ENCODE results near the gene LTBP1.
A peak's percentile ranks its signal among the peaks of the same experiment; 100 is the strongest.

LTBP1 gene

DNA sequence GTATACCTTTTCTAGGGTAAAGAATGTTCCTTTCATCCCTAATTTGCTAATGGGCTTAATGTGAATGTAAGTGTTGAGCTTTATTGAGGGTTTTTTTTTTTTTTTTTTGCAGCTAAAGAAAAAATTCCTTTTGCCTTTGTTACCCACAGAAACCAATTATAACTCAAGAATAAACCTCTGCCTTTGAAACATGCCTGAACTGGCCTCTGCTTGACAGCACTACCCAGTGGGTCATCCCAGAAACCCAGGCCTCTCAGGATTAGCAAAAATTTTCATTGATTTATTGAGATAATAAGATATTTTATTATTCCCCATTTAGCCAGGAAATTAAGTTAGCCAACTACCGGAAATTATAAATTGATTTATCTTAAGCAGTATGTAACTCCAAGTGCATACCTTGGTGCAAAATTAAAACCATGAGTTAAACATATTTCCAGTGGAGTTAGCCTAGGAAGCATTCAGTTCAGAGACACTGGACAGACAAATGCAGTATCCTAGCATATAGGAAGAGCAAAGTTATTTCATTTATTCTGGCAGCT, 462.7 kb downstream of the LTBP1 start:
- Histone ChIP-seq H3K79me1 (ENCODE audit: low read length) (no peaks in the 10 kb centered on the region), H3K4me1 (ENCODE audit: control insufficient read depth, low read depth, low read length) (no peaks in the 10 kb centered on the region), H3K23ac (ENCODE audit: low read length) (no peak overlapping the region), H2BK5ac (ENCODE audit: low read length) (no peak overlapping the region), H2BK120ac (ENCODE audit: low read depth, low read length) (no peak overlapping the region), H3K4me3 (ENCODE audit: low read length) (no peak overlapping the region), H3K27me3 (ENCODE audit: insufficient read depth, low read length, poor library complexity) (no peaks in the 10 kb centered on the region), H2BK15ac (replicated peaks; ENCODE audit: low read depth) (no peak overlapping the region), H2AK5ac (ENCODE audit: low read length) (no peak overlapping the region), H3K79me2 (ENCODE audit: control insufficient read depth, insufficient read depth, low read length) (no peaks in the 10 kb centered on the region), H3K18ac (ENCODE audit: low read length) (no peak overlapping the region), H3K4ac (ENCODE audit: low read depth, low read length) (no peak overlapping the region), H3K4me2 (ENCODE audit: low read length) (no peak overlapping the region), H4K8ac (ENCODE audit: low read depth, low read length) (no peak overlapping the region), H3K27ac (ENCODE audit: low read depth, low read length) (no peak overlapping the region), H4K5ac (ENCODE audit: low read length) (no peak overlapping the region), H3K36me3 (ENCODE audit: control insufficient read depth, insufficient read depth, low read length) (no peaks in the 10 kb centered on the region), H3K56ac (ENCODE audit: low read length) (no peak overlapping the region), H3K9ac (ENCODE audit: low read length) (no peak overlapping the region)
- no CpG with 5 or more reads among the region's 1 CpG for WGBS (ENCODE audit: extremely low coverage, insufficient coverage, low lambda C conversion rate)
- DNase-seq = no peak

GRCh38 chr2:33411765-33412164, 465.0 kb downstream of the LTBP1 start:
- Histone ChIP-seq H4K5ac (ENCODE audit: low read length) (no peak overlapping the region), H3K4me3 (ENCODE audit: low read length) (no peak overlapping the region), H4K8ac (ENCODE audit: low read depth, low read length) (no peak overlapping the region), H3K79me2 (ENCODE audit: control insufficient read depth, insufficient read depth, low read length) (no peaks in the 10 kb centered on the region), H3K4me2 (ENCODE audit: low read length) (no peak overlapping the region), H2BK15ac (replicated peaks; ENCODE audit: low read depth) (no peak overlapping the region), H3K56ac (ENCODE audit: low read length) (no peak overlapping the region), H3K4ac (ENCODE audit: low read depth, low read length) (no peak overlapping the region), H3K27ac (ENCODE audit: low read depth, low read length) (no peak overlapping the region), H3K23ac (ENCODE audit: low read length) (no peak overlapping the region), H3K4me1 (ENCODE audit: control insufficient read depth, low read depth, low read length) (no peaks in the 10 kb centered on the region), H3K18ac (ENCODE audit: low read length) (no peak overlapping the region), H2BK120ac (ENCODE audit: low read depth, low read length) (no peak overlapping the region), H3K79me1 (ENCODE audit: low read length) (no peaks in the 10 kb centered on the region), H2BK5ac (ENCODE audit: low read length) (no peak overlapping the region), H3K27me3 (ENCODE audit: insufficient read depth, low read length, poor library complexity) (no peaks in the 10 kb centered on the region), H3K9ac (ENCODE audit: low read length) (no peak overlapping the region), H2AK5ac (ENCODE audit: low read length) (no peak overlapping the region), H3K36me3 (ENCODE audit: control insufficient read depth, insufficient read depth, low read length) (no peaks in the 10 kb centered on the region)
- DNase-seq = no peak
- WGBS (ENCODE audit: extremely low coverage, insufficient coverage, low lambda C conversion rate) = no CpG with 5 or more reads among the region's 3 CpGs

DNA sequence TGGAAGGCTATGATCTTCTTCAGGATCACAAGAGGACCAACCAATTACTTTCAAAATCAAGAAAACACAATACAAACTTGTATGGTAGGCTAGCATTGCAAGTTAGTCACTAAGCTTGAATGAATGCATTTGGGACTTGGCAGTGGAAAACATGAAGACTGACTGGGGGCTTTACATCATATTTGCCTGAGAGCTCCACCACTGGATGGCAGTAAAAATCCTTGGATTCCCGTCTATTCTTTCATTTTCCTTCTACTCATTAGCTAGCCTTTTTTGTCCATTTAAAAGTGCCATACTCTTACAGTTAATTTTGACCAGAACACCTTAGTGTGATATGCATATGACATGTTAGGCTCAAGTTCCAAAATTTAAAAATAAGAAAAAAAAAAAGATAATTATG, 466.2 kb downstream of the LTBP1 start:
- DNase-seq = peak; percentile 53
- no peaks in the 10 kb centered on the region for H3K79me2 ChIP-seq (ENCODE audit: control insufficient read depth, insufficient read depth, low read length)

GRCh38 chr2:33419581-33420200, 472.9 kb downstream of the LTBP1 start:
- H3K23ac ChIP-seq (ENCODE audit: low read length) = no peak overlapping the region
- H4K8ac ChIP-seq (ENCODE audit: low read depth, low read length) = no peak overlapping the region
- no peak overlapping the region for H3K9ac ChIP-seq (ENCODE audit: low read length)
- no peak overlapping the region for H3K4me3 ChIP-seq (ENCODE audit: low read length)
- no CpG with 5 or more reads among the region's 5 CpGs for WGBS (ENCODE audit: extremely low coverage, insufficient coverage, low lambda C conversion rate)
- H3K36me3 ChIP-seq (ENCODE audit: control insufficient read depth, insufficient read depth, low read length) = no peaks in the 10 kb centered on the region
- peaks cover 3% of the 10 kb centered on the region for H3K4me1 ChIP-seq (ENCODE audit: control insufficient read depth, low read depth, low read length)
- no peak overlapping the region for H3K4ac ChIP-seq (ENCODE audit: low read depth, low read length)
- H3K79me1 ChIP-seq (ENCODE audit: low read length) = no peaks in the 10 kb centered on the region
- H3K18ac ChIP-seq (ENCODE audit: low read length) = no peak overlapping the region
- H3K79me2 ChIP-seq (ENCODE audit: control insufficient read depth, insufficient read depth, low read length) = no peaks in the 10 kb centered on the region
- no peaks in the 10 kb centered on the region for H3K27me3 ChIP-seq (ENCODE audit: insufficient read depth, low read length, poor library complexity)
- no peak overlapping the region for H2AK5ac ChIP-seq (ENCODE audit: low read length)
- H4K5ac ChIP-seq (ENCODE audit: low read length) = no peak overlapping the region
- no peak overlapping the region for H2BK120ac ChIP-seq (ENCODE audit: low read depth, low read length)
- no peak overlapping the region for H2BK5ac ChIP-seq (ENCODE audit: low read length)
- H2BK15ac ChIP-seq (replicated peaks; ENCODE audit: low read depth) = no peak overlapping the region
- H3K56ac ChIP-seq (ENCODE audit: low read length) = no peak overlapping the region
- DNase-seq = peak; percentile 70
- H3K27ac ChIP-seq (ENCODE audit: low read depth, low read length) = no peak overlapping the region
- H3K4me2 ChIP-seq (ENCODE audit: low read length) = no peak overlapping the region

More for the DNA sequence above, 466.2 kb downstream of the LTBP1 start:
- no peak overlapping the region for H3K27ac ChIP-seq (ENCODE audit: low read depth, low read length)
- H3K4me3 ChIP-seq (ENCODE audit: low read length) = no peak overlapping the region
- H3K4me1 ChIP-seq (ENCODE audit: control insufficient read depth, low read depth, low read length) = no peaks in the 10 kb centered on the region
- no peak overlapping the region for H4K8ac ChIP-seq (ENCODE audit: low read depth, low read length)
- H3K56ac ChIP-seq (ENCODE audit: low read length) = no peak overlapping the region
- H3K4ac ChIP-seq (ENCODE audit: low read depth, low read length) = no peak overlapping the region
- H2BK120ac ChIP-seq (ENCODE audit: low read depth, low read length) = no peak overlapping the region
- no peaks in the 10 kb centered on the region for H3K27me3 ChIP-seq (ENCODE audit: insufficient read depth, low read length, poor library complexity)
- no peak overlapping the region for H3K4me2 ChIP-seq (ENCODE audit: low read length)
- no peak overlapping the region for H2BK5ac ChIP-seq (ENCODE audit: low read length)
- H3K23ac ChIP-seq (ENCODE audit: low read length) = no peak overlapping the region
- no peaks in the 10 kb centered on the region for H3K79me1 ChIP-seq (ENCODE audit: low read length)
- no peak overlapping the region for H3K18ac ChIP-seq (ENCODE audit: low read length)
- H3K9ac ChIP-seq (ENCODE audit: low read length) = no peak overlapping the region
- no peak overlapping the region for H4K5ac ChIP-seq (ENCODE audit: low read length)
- no CpG with 5 or more reads among the region's 1 CpG for WGBS (ENCODE audit: extremely low coverage, insufficient coverage, low lambda C conversion rate)
- H3K36me3 ChIP-seq (ENCODE audit: control insufficient read depth, insufficient read depth, low read length) = no peaks in the 10 kb centered on the region
- H2BK15ac ChIP-seq (replicated peaks; ENCODE audit: low read depth) = no peak overlapping the region
- H2AK5ac ChIP-seq (ENCODE audit: low read length) = no peak overlapping the region

DNA sequence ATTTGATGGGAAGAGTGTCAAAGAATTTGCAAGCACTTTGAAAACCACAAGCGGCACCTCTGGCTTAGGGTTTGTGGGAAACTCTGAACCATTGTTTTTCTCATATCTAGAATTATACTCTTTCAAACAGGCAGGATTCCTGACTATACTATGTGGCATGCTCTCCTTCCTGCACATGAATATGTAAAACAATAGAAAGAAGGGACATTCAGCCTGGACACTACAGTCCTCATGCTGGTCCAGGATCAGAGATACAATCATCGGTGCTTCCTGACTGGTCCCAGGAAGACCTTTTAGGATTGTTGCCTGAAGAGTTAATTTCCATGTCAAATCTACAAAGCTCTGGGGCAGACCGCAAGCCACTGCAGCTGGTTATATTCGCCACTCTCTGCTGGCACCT, 474.0 kb downstream of the LTBP1 start:
- Histone ChIP-seq H3K27ac (ENCODE audit: low read depth, low read length) (no peak overlapping the region), H2BK15ac (replicated peaks; ENCODE audit: low read depth) (no peak overlapping the region), H3K4ac (ENCODE audit: low read depth, low read length) (no peak overlapping the region), H3K4me2 (ENCODE audit: low read length) (no peak overlapping the region), H3K23ac (ENCODE audit: low read length) (no peak overlapping the region), H3K56ac (ENCODE audit: low read length) (no peak overlapping the region), H4K8ac (ENCODE audit: low read depth, low read length) (no peak overlapping the region), H3K9ac (ENCODE audit: low read length) (no peak overlapping the region), H2AK5ac (ENCODE audit: low read length) (no peak overlapping the region), H3K36me3 (ENCODE audit: control insufficient read depth, insufficient read depth, low read length) (no peaks in the 10 kb centered on the region), H2BK5ac (ENCODE audit: low read length) (no peak overlapping the region), H3K27me3 (ENCODE audit: insufficient read depth, low read length, poor library complexity) (no peaks in the 10 kb centered on the region), H3K4me3 (ENCODE audit: low read length) (no peak overlapping the region), H3K18ac (ENCODE audit: low read length) (no peak overlapping the region), H3K79me2 (ENCODE audit: control insufficient read depth, insufficient read depth, low read length) (no peaks in the 10 kb centered on the region), H4K5ac (ENCODE audit: low read length) (no peak overlapping the region), H3K79me1 (ENCODE audit: low read length) (no peaks in the 10 kb centered on the region), H2BK120ac (ENCODE audit: low read depth, low read length) (no peak overlapping the region), H3K4me1 (ENCODE audit: control insufficient read depth, low read depth, low read length) (peaks cover 3% of the 10 kb centered on the region)
- DNase-seq = no peak
- no CpG with 5 or more reads among the region's 4 CpGs for WGBS (ENCODE audit: extremely low coverage, insufficient coverage, low lambda C conversion rate)

GRCh38 chr2:33421820-33422219, 475.1 kb downstream of the LTBP1 start:
- no CpG with 5 or more reads among the region's 2 CpGs for WGBS (ENCODE audit: extremely low coverage, insufficient coverage, low lambda C conversion rate)
- H3K4me1 ChIP-seq (ENCODE audit: control insufficient read depth, low read depth, low read length) = peaks cover 3% of the 10 kb centered on the region
- no peak overlapping the region for H2BK120ac ChIP-seq (ENCODE audit: low read depth, low read length)
- H3K36me3 ChIP-seq (ENCODE audit: control insufficient read depth, insufficient read depth, low read length) = no peaks in the 10 kb centered on the region
- H3K9ac ChIP-seq (ENCODE audit: low read length) = no peak overlapping the region
- H3K27me3 ChIP-seq (ENCODE audit: insufficient read depth, low read length, poor library complexity) = no peaks in the 10 kb centered on the region
- no peak overlapping the region for H3K4ac ChIP-seq (ENCODE audit: low read depth, low read length)
- no peaks in the 10 kb centered on the region for H3K79me1 ChIP-seq (ENCODE audit: low read length)
- peak; percentile 52 for DNase-seq
- H3K23ac ChIP-seq (ENCODE audit: low read length) = no peak overlapping the region
- no peaks in the 10 kb centered on the region for H3K79me2 ChIP-seq (ENCODE audit: control insufficient read depth, insufficient read depth, low read length)
- no peak overlapping the region for H3K56ac ChIP-seq (ENCODE audit: low read length)
- H3K4me3 ChIP-seq (ENCODE audit: low read length) = no peak overlapping the region
- H2AK5ac ChIP-seq (ENCODE audit: low read length) = no peak overlapping the region
- no peak overlapping the region for H2BK5ac ChIP-seq (ENCODE audit: low read length)
- no peak overlapping the region for H3K4me2 ChIP-seq (ENCODE audit: low read length)
- no peak overlapping the region for H3K18ac ChIP-seq (ENCODE audit: low read length)
- no peak overlapping the region for H2BK15ac ChIP-seq (replicated peaks; ENCODE audit: low read depth)
- no peak overlapping the region for H4K8ac ChIP-seq (ENCODE audit: low read depth, low read length)
- no peak overlapping the region for H3K27ac ChIP-seq (ENCODE audit: low read depth, low read length)
- H4K5ac ChIP-seq (ENCODE audit: low read length) = no peak overlapping the region

All from mesendoderm (in vitro differentiated cells).